GM18511 (cell line): ENCODE measurements around the gene DRGX.

Source experiments
- ATAC-seq: cut with Tn5 transposase; IDR thresholded peaks from one replicate; pipeline ENCODE4 v1.9.1; 2021; ENCODE audit warnings: mild to moderate bottlenecking, moderate library complexity; ENCODE audit not compliant: unreplicated experiment

DRGX gene

DNA sequence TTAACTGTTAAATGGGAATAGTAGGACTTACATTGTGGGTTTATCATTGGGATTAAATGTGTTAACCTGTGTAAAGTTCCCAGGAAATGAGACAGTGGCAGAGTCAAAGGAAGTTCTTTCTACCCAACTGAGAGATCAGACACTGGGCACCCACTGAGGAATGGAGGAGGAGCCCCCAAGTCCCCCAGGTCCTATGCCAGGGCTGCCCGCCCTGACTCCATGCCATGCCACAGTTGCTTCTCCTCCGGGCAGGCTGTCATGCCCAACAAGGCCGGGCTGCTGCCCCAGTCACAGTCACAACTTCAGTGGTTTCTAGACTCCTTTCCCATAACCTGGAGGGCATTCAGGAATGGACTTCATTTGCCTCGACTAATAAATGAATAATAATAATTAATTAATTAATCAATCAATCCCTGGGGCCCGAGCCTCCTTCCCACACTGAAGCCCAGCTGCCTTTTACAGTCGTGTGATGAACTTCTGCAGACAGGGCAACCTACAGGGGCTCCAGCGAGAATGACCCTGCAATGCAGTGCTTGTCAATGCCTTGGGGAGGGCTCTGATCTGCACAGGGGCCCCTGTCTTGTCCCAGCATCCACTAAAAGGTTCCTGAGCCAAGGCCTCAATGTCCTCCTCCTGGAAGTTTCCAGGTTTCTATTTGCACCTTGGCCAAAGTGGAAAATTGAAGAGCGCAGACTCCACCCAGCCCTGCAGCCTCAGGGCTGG lies 32.4 kb downstream of the DRGX start:
- ATAC-seq, result no peak

GRCh38 chr10:49362596-49363260 lies 33.2 kb downstream of the DRGX start:
- ATAC-seq, result peak; percentile 93

- no peak for ATAC-seq
Observed at GRCh38 chr10:49361735-49362568, 33.9 kb downstream of the DRGX start.

- ATAC-seq, result no peak
Observed at GRCh38 chr10:49361178-49361554, 34.7 kb downstream of the DRGX start.

- no peak for ATAC-seq
Observed at GRCh38 chr10:49360271-49361177, 35.4 kb downstream of the DRGX start.

GRCh38 chr10:49359349-49360270 lies 36.3 kb downstream of the DRGX start:
- ATAC-seq, result no peak

DNA sequence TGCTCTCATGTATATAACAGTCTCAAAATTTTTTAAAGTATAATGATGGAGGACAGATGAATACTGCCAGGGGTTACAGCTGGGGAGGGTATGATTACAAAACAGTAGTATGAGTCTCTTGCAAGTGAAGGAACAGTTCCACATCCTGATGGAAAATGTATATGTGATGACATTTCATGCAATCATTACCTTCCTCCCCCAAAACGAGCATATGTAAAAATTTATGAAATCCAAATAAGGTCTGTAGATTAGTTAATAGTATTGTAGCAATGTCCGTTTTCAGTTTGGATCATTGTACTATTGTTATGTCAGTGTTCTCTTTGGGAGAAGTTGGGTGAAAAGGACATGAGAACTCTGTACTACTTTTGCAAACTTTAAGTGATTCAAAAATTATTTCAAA lies 38.0 kb downstream of the DRGX start:
- no peak for ATAC-seq

DNA sequence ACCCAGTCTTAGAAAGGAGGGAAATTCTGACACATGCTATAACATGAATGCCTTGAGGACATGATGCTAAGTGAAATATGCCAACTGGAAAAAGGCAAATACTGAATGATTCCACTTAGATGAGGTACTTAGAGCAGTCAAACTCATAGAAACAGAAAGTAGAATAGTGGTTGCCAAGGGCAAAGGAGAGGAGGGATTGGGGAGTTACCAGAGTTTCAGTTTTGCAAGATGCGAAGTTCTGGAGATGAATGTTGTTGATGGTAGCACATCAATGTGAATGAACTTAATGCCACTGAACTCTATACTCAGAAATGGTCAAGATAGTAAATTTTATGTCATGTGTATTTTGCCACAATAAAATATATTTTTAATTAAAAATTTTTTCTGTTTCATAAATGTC lies 38.9 kb downstream of the DRGX start:
- ATAC-seq, result peak; percentile 63

- no peak for ATAC-seq
Observed at GRCh38 chr10:49356181-49356580, 39.7 kb downstream of the DRGX start.

DNA sequence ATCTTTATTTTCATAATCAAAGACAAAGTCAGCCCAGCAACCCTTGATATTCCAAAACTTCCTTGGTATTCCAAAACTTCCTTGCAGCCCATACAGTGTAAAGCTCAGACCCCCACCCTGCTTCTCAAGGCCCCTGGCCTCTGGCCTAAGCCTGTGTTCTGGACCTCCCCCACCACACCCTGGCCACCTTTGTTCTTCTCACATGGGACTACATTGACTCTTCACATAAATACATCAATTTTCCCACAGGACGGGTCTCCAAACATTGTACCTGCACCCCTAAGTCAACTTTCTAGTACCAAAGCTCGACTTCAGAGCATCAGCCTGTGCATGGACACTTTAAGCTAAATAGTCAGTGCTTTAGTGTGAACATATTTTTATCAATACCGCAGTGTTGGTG lies 40.7 kb downstream of the DRGX start:
- ATAC-seq, result no peak

- ATAC-seq, result no peak
Observed at GRCh38 chr10:49354593-49354992, 41.3 kb downstream of the DRGX start.

GRCh38 chr10:49353895-49354566 lies 41.9 kb downstream of the DRGX start:
- ATAC-seq, result no peak

GRCh38 chr10:49353026-49353894 lies 42.6 kb downstream of the DRGX start:
- ATAC-seq, result no peak

- ATAC-seq, result no peak
Observed at GRCh38 chr10:49352323-49352722, 43.6 kb downstream of the DRGX start.

GRCh38 chr10:49351669-49352068 lies 44.2 kb downstream of the DRGX start:
- ATAC-seq, result no peak

- ATAC-seq, result no peak
Observed at GRCh38 chr10:49350846-49351532, 44.9 kb downstream of the DRGX start.

DNA sequence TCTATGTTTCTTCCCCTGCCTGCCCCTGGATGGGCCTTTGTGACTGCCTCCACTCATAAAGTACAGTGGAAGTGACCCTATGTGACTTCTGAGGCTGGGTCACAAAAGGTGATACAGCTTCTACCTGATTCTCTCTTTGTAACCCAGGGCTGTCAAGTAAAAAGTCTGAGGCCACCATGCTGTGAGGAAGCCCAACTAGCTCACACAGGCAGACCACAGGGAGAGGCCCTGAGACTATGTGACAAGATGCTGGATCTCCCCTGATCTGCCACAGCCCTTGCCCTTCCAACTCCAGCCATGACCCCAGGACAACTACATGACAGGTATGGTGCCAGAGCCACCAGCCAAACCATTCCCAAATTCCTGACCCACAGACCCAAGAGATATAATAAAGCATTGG lies 45.8 kb downstream of the DRGX start:
- no peak for ATAC-seq

GRCh38 chr10:49349390-49349789 lies 46.5 kb downstream of the DRGX start:
- no peak for ATAC-seq
